ENCODE data around the gene RAMP1.

The RAMP1 gene

GRCh38 chr2:237920673-237921072 lies 61.2 kb downstream of the RAMP1 start:
- TF ChIP-seq, protein P1, sequence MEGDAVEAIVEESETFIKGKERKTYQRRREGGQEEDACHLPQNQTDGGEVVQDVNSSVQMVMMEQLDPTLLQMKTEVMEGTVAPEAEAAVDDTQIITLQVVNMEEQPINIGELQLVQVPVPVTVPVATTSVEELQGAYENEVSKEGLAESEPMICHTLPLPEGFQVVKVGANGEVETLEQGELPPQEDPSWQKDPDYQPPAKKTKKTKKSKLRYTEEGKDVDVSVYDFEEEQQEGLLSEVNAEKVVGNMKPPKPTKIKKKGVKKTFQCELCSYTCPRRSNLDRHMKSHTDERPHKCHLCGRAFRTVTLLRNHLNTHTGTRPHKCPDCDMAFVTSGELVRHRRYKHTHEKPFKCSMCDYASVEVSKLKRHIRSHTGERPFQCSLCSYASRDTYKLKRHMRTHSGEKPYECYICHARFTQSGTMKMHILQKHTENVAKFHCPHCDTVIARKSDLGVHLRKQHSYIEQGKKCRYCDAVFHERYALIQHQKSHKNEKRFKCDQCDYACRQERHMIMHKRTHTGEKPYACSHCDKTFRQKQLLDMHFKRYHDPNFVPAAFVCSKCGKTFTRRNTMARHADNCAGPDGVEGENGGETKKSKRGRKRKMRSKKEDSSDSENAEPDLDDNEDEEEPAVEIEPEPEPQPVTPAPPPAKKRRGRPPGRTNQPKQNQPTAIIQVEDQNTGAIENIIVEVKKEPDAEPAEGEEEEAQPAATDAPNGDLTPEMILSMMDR (conservative IDR thresholded peaks at IDR 0.05; ENCODE audit: low read depth, low read length) = no peak
- H3K4me3 ChIP-seq (ENCODE audit: low read depth, low read length) = no peak overlapping the region
- peak; percentile 40 for DNase-seq (ENCODE audit: low read depth)

GRCh38 chr2:237921967-237922492 lies 62.6 kb downstream of the RAMP1 start:
- H3K4me3 ChIP-seq (ENCODE audit: low read depth, low read length) = no peak overlapping the region
- TF ChIP-seq, protein P1 (conservative IDR thresholded peaks at IDR 0.05; ENCODE audit: low read depth, low read length) = no peak
- DNase-seq (ENCODE audit: low read depth) = no peak

GRCh38 chr2:237922641-237923361 lies 63.4 kb downstream of the RAMP1 start:
- no peak for DNase-seq (ENCODE audit: low read depth)
- TF ChIP-seq, protein P1 (conservative IDR thresholded peaks at IDR 0.05; ENCODE audit: low read depth, low read length) = no peak
- H3K4me3 ChIP-seq (ENCODE audit: low read depth, low read length) = no peak overlapping the region

- TF ChIP-seq, protein P1 (conservative IDR thresholded peaks at IDR 0.05; ENCODE audit: low read depth, low read length) = peak; percentile 62
- peak overlapping the region; percentile 45 for H3K4me3 ChIP-seq (ENCODE audit: low read depth, low read length)
- DNase-seq (ENCODE audit: low read depth) = peak; percentile 66
Observed at GRCh38 chr2:237923481-237924163, 64.2 kb downstream of the RAMP1 start.

DNA sequence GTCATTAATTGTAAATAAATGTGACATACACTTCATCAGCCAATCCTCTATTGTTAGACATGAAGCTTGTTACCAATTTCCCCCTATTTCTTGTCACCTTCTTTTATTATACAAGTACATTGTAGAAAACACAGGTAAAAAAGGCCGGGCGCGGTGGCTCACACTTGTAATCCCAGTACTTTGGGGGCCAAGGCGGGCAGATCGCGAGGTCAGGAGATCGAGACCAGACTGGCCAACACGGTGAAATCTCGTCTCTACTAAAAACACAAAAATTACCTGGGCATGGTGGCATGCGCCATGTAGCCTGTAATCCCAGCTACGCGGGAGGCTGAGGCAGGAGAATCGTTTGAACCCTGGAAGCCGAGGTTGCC lies 64.7 kb downstream of the RAMP1 start:
- H3K4me3 ChIP-seq (ENCODE audit: low read depth, low read length) = no peak overlapping the region
- TF ChIP-seq, protein P1 (conservative IDR thresholded peaks at IDR 0.05; ENCODE audit: low read depth, low read length) = no peak
- no peak for DNase-seq (ENCODE audit: low read depth)

DNA sequence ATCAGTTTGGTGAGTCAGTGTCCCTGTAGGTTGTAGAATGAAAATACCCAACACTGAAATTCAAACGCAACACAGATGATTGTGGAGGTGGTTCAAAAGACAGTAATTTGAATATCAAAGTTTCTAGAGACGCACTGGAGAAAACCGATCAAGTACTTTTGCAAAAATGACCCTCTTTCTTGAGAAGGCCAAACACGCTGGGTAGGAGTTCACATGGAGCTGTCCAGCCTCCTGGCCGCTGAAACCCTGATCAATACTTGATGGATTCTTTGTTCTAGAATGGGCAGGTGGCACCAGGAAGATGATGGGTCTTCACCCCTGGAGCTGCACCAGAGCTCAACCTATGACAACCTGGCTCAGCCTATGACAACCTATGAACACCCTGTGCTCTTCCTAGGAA lies 67.7 kb downstream of the RAMP1 start:
- TF ChIP-seq, protein P1 (conservative IDR thresholded peaks at IDR 0.05; ENCODE audit: low read depth, low read length) = no peak
- peak; percentile 8 for DNase-seq (ENCODE audit: low read depth)
- H3K4me3 ChIP-seq (ENCODE audit: low read depth, low read length) = no peak overlapping the region
